ENCODE measurements around the gene KHDRBS2.

The KHDRBS2 gene

DNA sequence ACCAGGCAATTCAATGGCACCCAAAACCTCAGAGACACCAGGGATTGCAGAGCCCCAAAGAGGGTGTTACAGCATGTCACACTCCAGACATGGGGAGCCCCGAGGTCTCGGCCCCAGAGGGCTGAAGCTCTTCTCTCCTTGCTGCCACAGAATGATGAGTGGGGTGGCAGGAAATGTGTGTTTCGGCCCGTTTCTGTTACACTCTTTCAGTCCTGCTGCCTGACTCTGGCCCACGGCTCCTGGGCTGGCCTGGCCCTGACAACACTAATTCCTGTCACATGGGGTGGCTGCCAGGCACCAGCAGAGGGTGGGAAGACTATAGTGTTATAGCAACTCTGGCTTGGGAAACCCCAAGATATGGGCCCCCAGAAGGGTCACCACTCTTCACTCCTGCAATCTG lies 183.6 kb downstream of the KHDRBS2 start:
- no peak for DNase-seq (ENCODE audit: low spot score)
- H4K8ac ChIP-seq (ENCODE audit: low read depth, low read length): no peak overlapping the region
- no peak overlapping the region for H3K4ac ChIP-seq (ENCODE audit: low read length)
- no peak overlapping the region for H2BK120ac ChIP-seq (ENCODE audit: low read depth, low read length)
- no peak overlapping the region for H2BK15ac ChIP-seq (ENCODE audit: low read length)
- H2BK5ac ChIP-seq (ENCODE audit: low read length): no peak overlapping the region
- H3K9ac ChIP-seq (ENCODE audit: low read depth, low read length, poor library complexity): no peak overlapping the region
- H3K14ac ChIP-seq (ENCODE audit: low read length): no peak overlapping the region
- peaks cover 0 to 7% of the 10 kb centered on the region in 2 donors for H3K9me3 ChIP-seq (replicated peaks in 1 of 2; ENCODE audit: control insufficient read depth in 2 of 2, insufficient read depth in 1 of 2, low read depth in 1 of 2, low read length in 2 of 2)
- no peak overlapping the region for H2BK12ac ChIP-seq (ENCODE audit: low read length)
- no peak overlapping the region for H3K23ac ChIP-seq (ENCODE audit: low read depth, low read length, poor library complexity)
- H3K4me1 ChIP-seq (ENCODE audit: control insufficient read depth in 2 of 2, insufficient read depth in 1 of 2, low read depth in 1 of 2, low read length in 2 of 2): no peaks in the 10 kb centered on the region
- no peak overlapping the region for H3K27ac ChIP-seq (replicated peaks; ENCODE audit: low read length)
- no peak overlapping the region for H3K4me2 ChIP-seq (ENCODE audit: insufficient read depth, low read length, poor library complexity, severe bottlenecking)
- H2AFZ ChIP-seq (ENCODE audit: low read length): no peak overlapping the region
- H3K18ac ChIP-seq (ENCODE audit: low read length): no peak overlapping the region
- H3K27me3 ChIP-seq (ENCODE audit: control insufficient read depth in 3 of 3, insufficient read depth in 3 of 3, low read depth in 1 of 3, low read length in 3 of 3): no peaks in the 10 kb centered on the region
- no peaks in the 10 kb centered on the region for H3K36me3 ChIP-seq (replicated peaks in 1 of 2; ENCODE audit: control insufficient read depth in 2 of 2, insufficient read depth in 2 of 2, low read length in 2 of 2)
- WGBS, 2 donors (ENCODE audit: extremely low coverage in 2 of 2, insufficient read length in 2 of 2, insufficient replicate concordance in 1 of 2): no CpG with 5 or more reads among the region's 5 CpGs
- no peak overlapping the region for H3K4me3 ChIP-seq (ENCODE audit: low read length in 2 of 2)
- H2AK5ac ChIP-seq (ENCODE audit: low read depth, low read length): no peak overlapping the region
- H4K91ac ChIP-seq (ENCODE audit: low read depth, low read length, poor library complexity): no peak overlapping the region
- H3K79me1 ChIP-seq (ENCODE audit: low read depth, low read length): no peaks in the 10 kb centered on the region

DNA sequence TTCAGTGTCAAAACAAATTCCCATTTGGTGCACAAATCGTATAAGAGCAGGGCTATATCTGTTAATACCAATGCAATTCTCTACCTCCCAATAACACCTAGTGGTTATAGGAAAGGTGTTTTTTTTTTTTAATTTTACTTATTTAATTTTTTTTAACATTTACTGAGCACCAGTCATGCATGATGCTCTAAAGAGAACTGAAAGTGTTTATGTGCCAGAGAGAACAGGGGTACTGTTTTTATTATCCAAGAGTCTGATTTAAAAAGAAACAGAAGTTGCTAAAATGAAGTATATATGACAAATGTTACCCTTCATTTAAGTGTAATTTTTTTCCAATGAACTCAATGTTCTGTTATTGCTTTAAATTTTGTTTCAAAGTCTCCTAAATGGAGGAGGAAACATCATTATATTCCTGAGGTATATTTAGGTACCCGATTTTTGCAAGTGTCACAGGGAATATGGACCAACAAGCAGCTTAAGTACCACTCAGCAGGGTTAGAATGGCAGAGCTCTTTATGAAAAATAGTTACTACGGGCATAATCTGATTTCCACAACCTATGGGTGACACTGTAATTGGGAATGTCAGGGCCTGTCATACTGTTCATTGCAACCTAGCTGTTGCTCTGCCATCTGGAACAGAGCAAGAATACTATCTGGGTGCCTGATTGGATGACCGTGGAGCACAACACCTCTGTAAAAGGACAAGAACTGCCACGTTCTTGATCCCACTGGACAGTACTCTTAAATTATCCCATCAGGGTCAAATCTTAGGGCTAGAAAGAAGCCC lies 195.4 kb downstream of the KHDRBS2 start:
- Histone ChIP-seq H3K9ac (ENCODE audit: low read depth, low read length, poor library complexity) (no peak overlapping the region), H3K4me1 (ENCODE audit: control insufficient read depth in 2 of 2, insufficient read depth in 1 of 2, low read depth in 1 of 2, low read length in 2 of 2) (no peaks in the 10 kb centered on the region), H3K23ac (ENCODE audit: low read depth, low read length, poor library complexity) (no peak overlapping the region), H3K27me3 (ENCODE audit: control insufficient read depth in 3 of 3, insufficient read depth in 3 of 3, low read depth in 1 of 3, low read length in 3 of 3) (no peaks in the 10 kb centered on the region), H2AFZ (ENCODE audit: low read length) (no peak overlapping the region), H3K4me2 (ENCODE audit: insufficient read depth, low read length, poor library complexity, severe bottlenecking) (no peak overlapping the region), H3K27ac (replicated peaks; ENCODE audit: low read length) (no peak overlapping the region), H2BK12ac (ENCODE audit: low read length) (no peak overlapping the region), H3K18ac (ENCODE audit: low read length) (no peak overlapping the region), H3K36me3 (replicated peaks in 1 of 2; ENCODE audit: control insufficient read depth in 2 of 2, insufficient read depth in 2 of 2, low read length in 2 of 2) (no peaks in the 10 kb centered on the region), H3K79me1 (ENCODE audit: low read depth, low read length) (no peaks in the 10 kb centered on the region), H3K14ac (ENCODE audit: low read length) (no peak overlapping the region), H2BK120ac (ENCODE audit: low read depth, low read length) (no peak overlapping the region), H4K8ac (ENCODE audit: low read depth, low read length) (no peak overlapping the region), H2AK5ac (ENCODE audit: low read depth, low read length) (no peak overlapping the region), H4K91ac (ENCODE audit: low read depth, low read length, poor library complexity) (no peak overlapping the region), H3K9me3 (replicated peaks in 1 of 2; ENCODE audit: control insufficient read depth in 2 of 2, insufficient read depth in 1 of 2, low read depth in 1 of 2, low read length in 2 of 2) (no peaks in the 10 kb centered on the region), H2BK15ac (ENCODE audit: low read length) (no peak overlapping the region), H3K4ac (ENCODE audit: low read length) (no peak overlapping the region), H2BK5ac (ENCODE audit: low read length) (no peak overlapping the region), H3K4me3 (ENCODE audit: low read length in 2 of 2) (no peak overlapping the region)
- no peak for DNase-seq (ENCODE audit: low spot score)
- WGBS, 2 donors (ENCODE audit: extremely low coverage in 2 of 2, insufficient read length in 2 of 2, insufficient replicate concordance in 1 of 2): no CpG with 5 or more reads among the region's 5 CpGs

DNA sequence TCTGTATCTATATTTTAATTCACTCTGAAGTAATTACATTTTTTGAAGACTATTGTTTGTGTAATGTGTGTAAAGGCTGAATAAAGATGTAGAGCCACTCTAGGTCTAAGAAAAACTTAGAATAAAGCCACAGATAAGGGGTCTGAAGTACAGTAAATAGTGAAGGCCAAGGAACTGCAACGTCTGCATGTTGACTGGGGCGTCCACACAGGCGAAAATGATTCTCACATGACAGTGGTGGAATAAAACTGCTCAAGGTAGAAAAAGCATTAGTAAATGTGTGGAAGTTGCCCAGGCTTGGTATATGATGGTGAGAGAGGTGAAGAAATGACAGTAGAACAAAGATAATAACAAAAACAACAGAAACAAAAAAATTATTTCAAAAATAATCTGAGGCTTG lies 196.2 kb downstream of the KHDRBS2 start:
- no CpG with 5 or more reads among the region's 3 CpGs for WGBS, 2 donors (ENCODE audit: extremely low coverage in 2 of 2, insufficient read length in 2 of 2, insufficient replicate concordance in 1 of 2)
- H3K9me3 ChIP-seq (replicated peaks in 1 of 2; ENCODE audit: control insufficient read depth in 2 of 2, insufficient read depth in 1 of 2, low read depth in 1 of 2, low read length in 2 of 2): no peaks in the 10 kb centered on the region
- H3K36me3 ChIP-seq (replicated peaks in 1 of 2; ENCODE audit: control insufficient read depth in 2 of 2, insufficient read depth in 2 of 2, low read length in 2 of 2): no peaks in the 10 kb centered on the region
- no peak overlapping the region for H2AFZ ChIP-seq (ENCODE audit: low read length)
- no peak overlapping the region for H3K4me3 ChIP-seq (ENCODE audit: low read length in 2 of 2)
- H2BK15ac ChIP-seq (ENCODE audit: low read length): no peak overlapping the region
- H3K79me1 ChIP-seq (ENCODE audit: low read depth, low read length): no peaks in the 10 kb centered on the region
- H4K8ac ChIP-seq (ENCODE audit: low read depth, low read length): no peak overlapping the region
- H3K4ac ChIP-seq (ENCODE audit: low read length): no peak overlapping the region
- H3K14ac ChIP-seq (ENCODE audit: low read length): no peak overlapping the region
- no peak overlapping the region for H3K9ac ChIP-seq (ENCODE audit: low read depth, low read length, poor library complexity)
- no peak overlapping the region for H2AK5ac ChIP-seq (ENCODE audit: low read depth, low read length)
- no peaks in the 10 kb centered on the region for H3K4me1 ChIP-seq (ENCODE audit: control insufficient read depth in 2 of 2, insufficient read depth in 1 of 2, low read depth in 1 of 2, low read length in 2 of 2)
- no peak overlapping the region for H3K27ac ChIP-seq (replicated peaks; ENCODE audit: low read length)
- H3K23ac ChIP-seq (ENCODE audit: low read depth, low read length, poor library complexity): no peak overlapping the region
- no peak overlapping the region for H4K91ac ChIP-seq (ENCODE audit: low read depth, low read length, poor library complexity)
- H2BK12ac ChIP-seq (ENCODE audit: low read length): no peak overlapping the region
- no peak overlapping the region for H3K4me2 ChIP-seq (ENCODE audit: insufficient read depth, low read length, poor library complexity, severe bottlenecking)
- no peak overlapping the region for H2BK5ac ChIP-seq (ENCODE audit: low read length)
- H3K27me3 ChIP-seq (ENCODE audit: control insufficient read depth in 3 of 3, insufficient read depth in 3 of 3, low read depth in 1 of 3, low read length in 3 of 3): no peaks in the 10 kb centered on the region
- no peak overlapping the region for H3K18ac ChIP-seq (ENCODE audit: low read length)
- DNase-seq (ENCODE audit: low spot score): no peak
- no peak overlapping the region for H2BK120ac ChIP-seq (ENCODE audit: low read depth, low read length)

- Histone ChIP-seq H3K36me3 (replicated peaks in 1 of 2; ENCODE audit: control insufficient read depth in 2 of 2, insufficient read depth in 2 of 2, low read length in 2 of 2) (no peaks in the 10 kb centered on the region), H2BK15ac (ENCODE audit: low read length) (no peak overlapping the region), H2AK5ac (ENCODE audit: low read depth, low read length) (no peak overlapping the region), H3K18ac (ENCODE audit: low read length) (no peak overlapping the region), H3K27me3 (ENCODE audit: control insufficient read depth in 3 of 3, insufficient read depth in 3 of 3, low read depth in 1 of 3, low read length in 3 of 3) (no peaks in the 10 kb centered on the region), H3K4me2 (ENCODE audit: insufficient read depth, low read length, poor library complexity, severe bottlenecking) (no peak overlapping the region), H2BK120ac (ENCODE audit: low read depth, low read length) (no peak overlapping the region), H3K4me1 (ENCODE audit: control insufficient read depth in 2 of 2, insufficient read depth in 1 of 2, low read depth in 1 of 2, low read length in 2 of 2) (no peaks in the 10 kb centered on the region), H3K9me3 (replicated peaks in 1 of 2; ENCODE audit: control insufficient read depth in 2 of 2, insufficient read depth in 1 of 2, low read depth in 1 of 2, low read length in 2 of 2) (no peaks in the 10 kb centered on the region), H3K9ac (ENCODE audit: low read depth, low read length, poor library complexity) (no peak overlapping the region), H3K79me1 (ENCODE audit: low read depth, low read length) (no peaks in the 10 kb centered on the region), H2BK5ac (ENCODE audit: low read length) (no peak overlapping the region), H4K91ac (ENCODE audit: low read depth, low read length, poor library complexity) (no peak overlapping the region), H3K4ac (ENCODE audit: low read length) (no peak overlapping the region), H4K8ac (ENCODE audit: low read depth, low read length) (no peak overlapping the region), H3K23ac (ENCODE audit: low read depth, low read length, poor library complexity) (no peak overlapping the region), H3K4me3 (ENCODE audit: low read length in 2 of 2) (no peak overlapping the region), H3K14ac (ENCODE audit: low read length) (no peak overlapping the region), H2AFZ (ENCODE audit: low read length) (no peak overlapping the region), H3K27ac (replicated peaks; ENCODE audit: low read length) (no peak overlapping the region), H2BK12ac (ENCODE audit: low read length) (no peak overlapping the region)
- DNase-seq (ENCODE audit: low spot score): no peak
- no CpG with 5 or more reads among the region's 2 CpGs for WGBS, 2 donors (ENCODE audit: extremely low coverage in 2 of 2, insufficient read length in 2 of 2, insufficient replicate concordance in 1 of 2)
These were observed 200.0 kb downstream of the KHDRBS2 start for GRCh38 chr6:62086047-62086446.
